ENCODE results near the gene CFL1.

DNA sequence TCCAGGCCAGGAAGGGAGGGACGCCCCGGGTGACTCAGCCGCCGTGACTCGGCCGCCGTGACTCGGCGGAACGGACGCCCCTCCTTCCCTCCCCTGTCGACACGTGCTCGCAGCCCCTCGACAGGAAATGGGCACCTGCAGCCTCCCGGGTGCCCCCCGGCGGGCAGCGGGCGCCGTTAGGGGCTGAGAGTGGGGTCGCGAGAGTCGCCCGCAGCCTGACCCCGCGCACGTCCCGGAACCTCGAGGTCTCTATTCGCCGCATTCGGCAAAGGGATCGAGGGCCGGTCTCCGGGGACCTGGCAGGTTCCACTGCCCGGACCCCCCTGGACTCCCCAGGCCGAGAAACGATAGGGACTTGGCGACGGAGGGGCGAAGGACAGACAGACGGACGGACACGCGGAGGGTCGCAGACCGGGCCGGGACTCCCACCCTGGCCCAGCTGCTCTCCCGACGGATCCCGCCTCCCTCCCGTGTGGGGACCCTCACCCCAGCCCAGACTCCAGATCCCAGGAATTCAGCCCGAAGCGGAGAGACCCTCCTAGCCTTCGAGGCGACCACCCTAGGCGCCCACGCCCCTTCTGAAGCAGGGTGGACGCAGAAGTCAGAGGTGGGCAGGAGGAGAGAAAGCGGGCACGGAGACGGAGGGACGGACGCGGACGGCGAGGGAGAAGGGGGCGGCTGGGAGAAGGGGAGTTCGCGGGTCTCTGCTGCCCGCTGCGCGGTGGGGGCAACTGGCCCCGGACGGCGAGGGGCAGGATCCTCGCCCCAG is 41.6 kb upstream of the CFL1 start:
- TF ChIP-seq POLR2AphosphoS2 (IDR thresholded peaks at IDR 0.05; ENCODE audit: low read depth, low read length): no peak
- TF ChIP-seq, protein P1, sequence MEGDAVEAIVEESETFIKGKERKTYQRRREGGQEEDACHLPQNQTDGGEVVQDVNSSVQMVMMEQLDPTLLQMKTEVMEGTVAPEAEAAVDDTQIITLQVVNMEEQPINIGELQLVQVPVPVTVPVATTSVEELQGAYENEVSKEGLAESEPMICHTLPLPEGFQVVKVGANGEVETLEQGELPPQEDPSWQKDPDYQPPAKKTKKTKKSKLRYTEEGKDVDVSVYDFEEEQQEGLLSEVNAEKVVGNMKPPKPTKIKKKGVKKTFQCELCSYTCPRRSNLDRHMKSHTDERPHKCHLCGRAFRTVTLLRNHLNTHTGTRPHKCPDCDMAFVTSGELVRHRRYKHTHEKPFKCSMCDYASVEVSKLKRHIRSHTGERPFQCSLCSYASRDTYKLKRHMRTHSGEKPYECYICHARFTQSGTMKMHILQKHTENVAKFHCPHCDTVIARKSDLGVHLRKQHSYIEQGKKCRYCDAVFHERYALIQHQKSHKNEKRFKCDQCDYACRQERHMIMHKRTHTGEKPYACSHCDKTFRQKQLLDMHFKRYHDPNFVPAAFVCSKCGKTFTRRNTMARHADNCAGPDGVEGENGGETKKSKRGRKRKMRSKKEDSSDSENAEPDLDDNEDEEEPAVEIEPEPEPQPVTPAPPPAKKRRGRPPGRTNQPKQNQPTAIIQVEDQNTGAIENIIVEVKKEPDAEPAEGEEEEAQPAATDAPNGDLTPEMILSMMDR (IDR thresholded peaks at IDR 0.05 in 2 of 3, conservative IDR thresholded peaks at IDR 0.05 in 1 of 3; ENCODE audit: control insufficient read depth in 2 of 3, extremely low read depth in 1 of 3, insufficient read depth in 1 of 3, low read depth in 3 of 3, low read length in 3 of 3): peak in 1 of 3 experiments; percentile 8; a peak in 1 of 6 replicates
- TF ChIP-seq IKZF1 (conservative IDR thresholded peaks at IDR 0.05): peak; percentile 85
- TF ChIP-seq, protein P2, sequence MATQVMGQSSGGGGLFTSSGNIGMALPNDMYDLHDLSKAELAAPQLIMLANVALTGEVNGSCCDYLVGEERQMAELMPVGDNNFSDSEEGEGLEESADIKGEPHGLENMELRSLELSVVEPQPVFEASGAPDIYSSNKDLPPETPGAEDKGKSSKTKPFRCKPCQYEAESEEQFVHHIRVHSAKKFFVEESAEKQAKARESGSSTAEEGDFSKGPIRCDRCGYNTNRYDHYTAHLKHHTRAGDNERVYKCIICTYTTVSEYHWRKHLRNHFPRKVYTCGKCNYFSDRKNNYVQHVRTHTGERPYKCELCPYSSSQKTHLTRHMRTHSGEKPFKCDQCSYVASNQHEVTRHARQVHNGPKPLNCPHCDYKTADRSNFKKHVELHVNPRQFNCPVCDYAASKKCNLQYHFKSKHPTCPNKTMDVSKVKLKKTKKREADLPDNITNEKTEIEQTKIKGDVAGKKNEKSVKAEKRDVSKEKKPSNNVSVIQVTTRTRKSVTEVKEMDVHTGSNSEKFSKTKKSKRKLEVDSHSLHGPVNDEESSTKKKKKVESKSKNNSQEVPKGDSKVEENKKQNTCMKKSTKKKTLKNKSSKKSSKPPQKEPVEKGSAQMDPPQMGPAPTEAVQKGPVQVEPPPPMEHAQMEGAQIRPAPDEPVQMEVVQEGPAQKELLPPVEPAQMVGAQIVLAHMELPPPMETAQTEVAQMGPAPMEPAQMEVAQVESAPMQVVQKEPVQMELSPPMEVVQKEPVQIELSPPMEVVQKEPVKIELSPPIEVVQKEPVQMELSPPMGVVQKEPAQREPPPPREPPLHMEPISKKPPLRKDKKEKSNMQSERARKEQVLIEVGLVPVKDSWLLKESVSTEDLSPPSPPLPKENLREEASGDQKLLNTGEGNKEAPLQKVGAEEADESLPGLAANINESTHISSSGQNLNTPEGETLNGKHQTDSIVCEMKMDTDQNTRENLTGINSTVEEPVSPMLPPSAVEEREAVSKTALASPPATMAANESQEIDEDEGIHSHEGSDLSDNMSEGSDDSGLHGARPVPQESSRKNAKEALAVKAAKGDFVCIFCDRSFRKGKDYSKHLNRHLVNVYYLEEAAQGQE (IDR thresholded peaks at IDR 0.05; ENCODE audit: low read depth, low read length): no peak
- TF ChIP-seq TAF1 (IDR thresholded peaks at IDR 0.05; ENCODE audit: borderline replicate concordance, low read depth, low read length): no peak
- TF ChIP-seq, protein P3, sequence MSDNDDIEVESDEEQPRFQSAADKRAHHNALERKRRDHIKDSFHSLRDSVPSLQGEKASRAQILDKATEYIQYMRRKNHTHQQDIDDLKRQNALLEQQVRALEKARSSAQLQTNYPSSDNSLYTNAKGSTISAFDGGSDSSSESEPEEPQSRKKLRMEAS (IDR thresholded peaks at IDR 0.05; ENCODE audit: low read depth, low read length): peak; percentile 73
- TF ChIP-seq SIN3A (IDR thresholded peaks at IDR 0.05; ENCODE audit: low read depth, low read length): 0 out of 2 replicates have a peak, but pooled peaks have one; percentile 46

Data from GM12878 (cell line).